Skeletal muscle tissue (tissue), 4 donors: ENCODE measurements around the gene SLC22A23. TPM values are rescaled to one million over a fixed set of nuclear protein-coding genes. Genes with fewer than 3 reads are reported as not detected.

Experiments
- H3K27ac ChIP-seq: one replicate; pipeline ENCODE4 v1.7.0; 2013; ENCODE audit warnings: mild to moderate bottlenecking, low read depth, low read length, inconsistent platforms
- H3K27me3 ChIP-seq, 3 donors: one replicate each; pipeline ENCODE4 v1.7.0; 2013; ENCODE audit warnings: low read length in 3 of 3; ENCODE audit not compliant: control insufficient read depth in 3 of 3, insufficient read depth in 3 of 3
- H3K36me3 ChIP-seq, 3 donors: one replicate each; pipeline ENCODE4 v1.7.0; 2013; ENCODE audit warnings: low read length in 3 of 3; ENCODE audit not compliant: control insufficient read depth in 3 of 3, insufficient read depth in 3 of 3
- H3K4me1 ChIP-seq, 3 donors: one replicate each; pipeline ENCODE4 v1.7.0; 2013; ENCODE audit warnings: low read length in 3 of 3, mild to moderate bottlenecking in 3 of 3; ENCODE audit not compliant: control insufficient read depth in 3 of 3, insufficient read depth in 3 of 3
- H3K4me3 ChIP-seq, 3 donors: one replicate each; pipeline ENCODE4 v1.7.0; 2013; ENCODE audit warnings: low read length in 3 of 3
- H3K9ac ChIP-seq, 3 donors: one replicate each; pipeline ENCODE4 v1.7.0; 2013; ENCODE audit warnings: low read length in 3 of 3, mild to moderate bottlenecking in 3 of 3, moderate library complexity in 2 of 3, low read depth in 1 of 3
- H3K9me3 ChIP-seq, 3 donors: one replicate each; pipeline ENCODE4 v1.7.0; 2013; ENCODE audit warnings: low read length in 3 of 3; ENCODE audit not compliant: control insufficient read depth in 3 of 3
- total RNA-seq: library from RNA; depleted of rRNA; stranded (reverse); fragments of >200 nt; gene quantifications from one replicate; pipeline ENCODE4 v1.2.3, GENCODE V29; 2014
- donor health status: Osteomylitis.

SLC22A23 gene
- total RNA-seq, 1 donor from 2014 or later, result 2.6 TPM

- H3K27me3 ChIP-seq, result no peaks in the 10 kb centered on the region
- no peak overlapping the region for H3K4me3 ChIP-seq
- no peaks in the 10 kb centered on the region for H3K9me3 ChIP-seq
- H3K36me3 ChIP-seq, result no peaks in the 10 kb centered on the region
- H3K4me1 ChIP-seq, result peaks cover 2 to 15% (median 10%) of the 10 kb centered on the region in 3 donors
- no peak overlapping the region for H3K9ac ChIP-seq
- H3K27ac ChIP-seq, result no peak overlapping the region
Measured at GRCh38 chr6:3398165-3398562, 58.7 kb downstream of the SLC22A23 start.

GRCh38 chr6:3397229-3398164 is 59.4 kb downstream of the SLC22A23 start:
- Histone ChIP-seq H3K36me3 (no peaks in the 10 kb centered on the region), H3K9ac (no peak overlapping the region), H3K27me3 (no peaks in the 10 kb centered on the region), H3K27ac (no peak overlapping the region), H3K4me3 (no peak overlapping the region), H3K4me1 (peaks cover 0 to 11% (median 8%) of the 10 kb centered on the region in 3 donors), H3K9me3 (no peaks in the 10 kb centered on the region)

- no peaks in the 10 kb centered on the region for H3K27me3 ChIP-seq
- no peaks in the 10 kb centered on the region for H3K9me3 ChIP-seq
- peaks cover 0 to 4% (median 3%) of the 10 kb centered on the region in 3 donors for H3K4me1 ChIP-seq
- H3K36me3 ChIP-seq, result no peaks in the 10 kb centered on the region
- H3K9ac ChIP-seq, result peak overlapping the region in 1 of 3 donors; percentile 8
- H3K27ac ChIP-seq, result no peak overlapping the region
- H3K4me3 ChIP-seq, result no peak overlapping the region
Measured at GRCh38 chr6:3396503-3397180, 60.2 kb downstream of the SLC22A23 start.

DNA sequence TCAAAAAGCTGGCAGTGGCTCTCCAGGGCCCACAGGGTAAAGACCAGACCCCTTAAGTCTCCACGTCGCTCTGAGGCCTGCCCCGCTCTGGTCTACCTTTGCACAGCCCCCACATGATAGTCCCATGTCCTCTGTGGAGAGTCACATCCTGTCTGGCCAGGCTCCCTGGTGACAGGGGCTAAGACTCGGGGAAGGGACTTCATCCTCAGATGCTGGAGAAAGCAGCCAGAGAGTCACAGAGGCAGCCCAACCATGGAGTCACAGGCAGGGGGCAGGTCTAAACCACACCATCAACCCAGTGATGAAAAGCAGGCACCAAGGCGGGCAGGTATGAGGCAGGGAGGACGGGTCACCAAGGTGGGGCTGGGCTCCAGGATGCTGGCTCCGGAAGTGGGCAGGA is 62.2 kb downstream of the SLC22A23 start:
- Histone ChIP-seq H3K27ac (no peak overlapping the region), H3K4me1 (peaks cover 0 to 7% (median 3%) of the 10 kb centered on the region in 3 donors), H3K9ac (no peak overlapping the region), H3K36me3 (no peaks in the 10 kb centered on the region), H3K4me3 (no peak overlapping the region), H3K9me3 (no peaks in the 10 kb centered on the region), H3K27me3 (no peaks in the 10 kb centered on the region)

DNA sequence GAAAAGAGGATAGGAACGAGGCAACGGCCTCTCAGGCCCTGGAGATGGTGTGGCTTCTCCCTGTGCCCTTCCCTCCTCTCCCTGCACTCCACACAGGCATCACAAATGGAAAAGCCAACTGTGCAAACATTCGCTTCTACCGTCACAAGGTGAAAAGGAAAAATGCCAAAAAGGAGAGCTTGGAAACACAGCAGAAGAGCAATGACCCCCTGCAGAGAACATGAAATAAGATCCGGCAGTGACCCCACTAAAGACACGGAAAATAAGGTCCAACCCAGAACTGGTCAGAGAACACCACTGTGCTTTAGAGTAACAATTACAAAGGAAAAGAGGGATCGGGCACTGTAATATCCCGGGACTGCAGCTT is 63.0 kb downstream of the SLC22A23 start:
- H3K27me3 ChIP-seq, result no peaks in the 10 kb centered on the region
- H3K36me3 ChIP-seq, result no peaks in the 10 kb centered on the region
- H3K9me3 ChIP-seq, result no peaks in the 10 kb centered on the region
- no peak overlapping the region for H3K27ac ChIP-seq
- H3K4me3 ChIP-seq, result no peak overlapping the region
- H3K9ac ChIP-seq, result no peak overlapping the region
- peaks cover 0 to 7% (median 3%) of the 10 kb centered on the region in 3 donors for H3K4me1 ChIP-seq

- H3K36me3 ChIP-seq, result no peaks in the 10 kb centered on the region
- H3K9ac ChIP-seq, result no peak overlapping the region
- H3K27me3 ChIP-seq, result no peaks in the 10 kb centered on the region
- H3K9me3 ChIP-seq, result no peaks in the 10 kb centered on the region
- H3K4me3 ChIP-seq, result no peak overlapping the region
- peaks cover 0 to 7% (median 3%) of the 10 kb centered on the region in 3 donors for H3K4me1 ChIP-seq
- H3K27ac ChIP-seq, result no peak overlapping the region
Measured at GRCh38 chr6:3392930-3393835, 63.7 kb downstream of the SLC22A23 start.

GRCh38 chr6:3391902-3392458 is 64.9 kb downstream of the SLC22A23 start:
- Histone ChIP-seq H3K27me3 (no peaks in the 10 kb centered on the region), H3K9me3 (no peaks in the 10 kb centered on the region), H3K9ac (no peak overlapping the region), H3K4me1 (peaks cover 0 to 5% (median 3%) of the 10 kb centered on the region in 3 donors), H3K4me3 (no peak overlapping the region), H3K36me3 (no peaks in the 10 kb centered on the region), H3K27ac (no peak overlapping the region)

DNA sequence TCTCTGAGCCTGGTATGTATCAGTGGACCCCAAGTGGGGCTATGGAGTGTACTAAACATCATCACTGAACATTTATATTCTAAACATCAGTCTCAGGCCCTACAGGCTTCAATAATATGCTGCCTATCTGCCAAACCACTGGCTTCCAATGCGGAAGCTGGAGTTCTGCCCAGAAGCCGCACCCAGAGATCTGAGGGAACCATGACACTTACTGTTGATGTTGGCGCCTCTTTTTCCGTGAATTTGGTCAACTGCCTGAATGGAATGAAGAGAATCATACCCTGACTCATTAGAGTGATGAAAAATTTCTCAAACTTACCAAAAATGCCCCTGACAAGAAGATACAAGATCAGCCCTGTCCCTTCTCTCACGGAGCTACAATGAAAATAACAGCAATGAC is 66.2 kb downstream of the SLC22A23 start:
- Histone ChIP-seq H3K9ac (no peak overlapping the region), H3K4me1 (peaks cover 6 to 9% (median 8%) of the 10 kb centered on the region in 3 donors), H3K4me3 (no peak overlapping the region), H3K9me3 (no peaks in the 10 kb centered on the region), H3K27ac (peak overlapping the region; percentile 34), H3K27me3 (no peaks in the 10 kb centered on the region), H3K36me3 (no peaks in the 10 kb centered on the region)

DNA sequence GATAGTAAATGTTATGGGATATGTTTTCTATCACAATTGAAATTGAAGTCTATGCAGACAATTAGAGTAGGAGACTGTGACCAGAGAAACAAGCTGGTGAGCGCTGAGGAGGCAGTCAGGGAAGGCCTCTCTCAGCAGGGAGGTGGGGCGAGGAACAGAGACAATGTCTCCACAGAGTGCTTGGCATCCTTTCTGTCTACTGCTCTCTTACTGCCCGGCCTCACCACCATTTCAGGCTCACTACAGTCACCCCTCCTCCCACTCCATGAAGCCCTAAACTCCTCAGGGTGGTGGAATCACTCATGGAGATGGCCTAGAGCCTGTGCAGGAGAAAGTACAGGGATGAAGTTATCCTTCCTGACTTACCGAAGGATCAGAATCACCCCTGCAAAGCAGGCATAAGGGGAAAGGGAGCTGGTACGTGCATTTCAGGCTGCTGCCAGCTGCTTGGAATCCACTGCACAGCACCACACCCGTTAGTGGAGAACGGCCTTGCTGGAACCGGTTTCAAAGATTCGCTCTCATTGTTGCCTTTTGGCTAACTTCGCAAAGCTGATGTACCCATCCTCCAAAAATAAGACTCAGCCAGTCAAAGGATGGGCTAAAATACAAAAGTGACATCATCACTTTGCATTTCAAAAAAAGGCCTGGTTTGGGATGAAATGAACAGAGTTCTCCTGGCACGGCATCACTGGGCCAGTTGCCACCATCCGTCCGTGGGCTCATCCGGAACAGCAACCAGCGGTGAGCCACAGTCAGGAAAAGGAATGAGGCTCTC is 67.3 kb downstream of the SLC22A23 start:
- no peak overlapping the region for H3K4me3 ChIP-seq
- peak overlapping the region; percentile 34 for H3K27ac ChIP-seq

More for the DNA sequence above, 67.3 kb downstream of the SLC22A23 start:
- Histone ChIP-seq H3K36me3 (no peaks in the 10 kb centered on the region), H3K9ac (peak overlapping the region in 1 of 3 donors; percentile 30), H3K9me3 (no peaks in the 10 kb centered on the region), H3K27me3 (no peaks in the 10 kb centered on the region), H3K4me1 (peaks cover 6 to 13% (median 8%) of the 10 kb centered on the region in 3 donors)
